Measurements from ENCODE around the gene JCAD. TPM values are rescaled to one million over a fixed set of nuclear protein-coding genes. Genes with fewer than 3 reads are reported as not detected.

Gene JCAD
- total and polyA plus RNA-seq, 2 of the 8 experiments (the other 6 are each of a cell fraction or from before 2014, with no cell fraction given): 0.56 to 5.2 TPM

GRCh38 chr10:30028738-30029030 is 30.7 kb downstream of the JCAD start (continued):
- TF ChIP-seq CHD7 (IDR thresholded peaks at IDR 0.05; ENCODE audit: insufficient replicate concordance, low read length): no peak
- TF ChIP-seq MAFK (IDR thresholded peaks at IDR 0.05; ENCODE audit: low read depth, low read length): no peak
